Ascending aorta (tissue), 2 donors: ENCODE results near the gene HS1BP3. TPM values are rescaled to one million over a fixed set of nuclear protein-coding genes. Genes with fewer than 3 reads are reported as not detected.
A peak's percentile ranks its signal among the peaks of the same experiment; 100 is the strongest.

Experiments
- DNase-seq, 2 donors: peaks; one replicate each; pipeline ENCODE4 v3.0.0-alpha.2; 2019; ENCODE audit warnings: low spot score in 2 of 2
- H3K27ac ChIP-seq, 2 donors: fragments of 200-600 bp; sonication (generic); one replicate each; pipeline ENCODE4 v1.5.1; 2016 to 2017; ENCODE audit warnings: mild to moderate bottlenecking in 1 of 2
- H3K27me3 ChIP-seq: fragments of 200-600 bp; sonication (generic); one replicate; pipeline ENCODE4 v1.5.1; 2017
- H3K36me3 ChIP-seq, 2 donors: fragments of 200-600 bp; sonication (generic); one replicate each; pipeline ENCODE4 v1.5.1; 2016
- H3K4me1 ChIP-seq, 2 donors: fragments of 200-600 bp; sonication (generic); one replicate each; pipeline ENCODE4 v1.5.1; 2016 to 2017; ENCODE audit warnings: mild to moderate bottlenecking in 1 of 2
- H3K4me3 ChIP-seq, 2 donors: fragments of 200-600 bp; sonication (generic); one replicate each; pipeline ENCODE4 v1.5.1; 2016 to 2017; ENCODE audit warnings: mild to moderate bottlenecking in 1 of 2
- H3K9me3 ChIP-seq, 2 donors: fragments of 200-600 bp; sonication (generic); one replicate each; pipeline ENCODE4 v1.5.1; 2016
- intact Hi-C: fragments of 100-400 bp; cut with DNase I; formaldehyde crosslinking; loops from one replicate; pipeline ENCODE4 v1.15.1; 2023
- total RNA-seq: library from RNA; depleted of rRNA; stranded (reverse); fragments of >200 nt; gene quantifications from one replicate; pipeline ENCODE4 v1.1.0, GENCODE V29; 2016
- TF ChIP-seq, protein P1 (sequence below), 3 experiments: fragments of 200-600 bp in 2 of 3; fragments of 450-650 bp in 1 of 3; sonication (generic) in 2 of 3; IDR thresholded peaks; one replicate each; pipeline ENCODE4 v1.5.1; 2016 to 2019; ENCODE audit warnings: antibody characterized with exemption in 3 of 3, mild to moderate bottlenecking in 1 of 3, moderate library complexity in 1 of 3

HS1BP3 gene
- total RNA-seq, 1 donor from 2014 or later = 40.0 TPM

DNA sequence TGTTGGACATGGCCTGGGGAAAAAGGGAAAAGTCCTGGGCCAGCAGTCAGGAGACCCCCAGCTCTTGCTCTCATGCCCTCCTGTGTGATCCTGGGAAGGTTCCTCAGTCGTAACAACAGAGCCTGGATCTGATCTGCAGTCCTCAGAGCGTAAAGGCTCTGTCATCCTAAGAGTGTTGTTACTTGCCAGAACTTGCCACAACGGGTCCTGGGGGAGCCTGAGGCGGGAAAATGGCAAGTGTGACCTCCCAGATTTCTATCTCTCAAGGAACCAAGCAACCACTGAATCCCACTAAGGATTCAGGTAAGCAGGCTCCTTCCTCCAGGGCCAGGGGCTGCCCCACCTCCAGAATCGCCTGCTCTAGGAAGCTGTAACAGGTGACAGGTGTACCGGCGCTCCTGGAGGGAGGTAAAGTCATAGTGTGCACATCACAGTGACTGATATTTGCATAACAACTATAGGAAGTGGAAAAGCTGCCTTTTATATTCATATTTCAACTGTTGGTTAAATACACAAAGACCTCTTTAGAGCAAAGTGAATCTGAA, 18.4 kb downstream of the HS1BP3 start:
- Histone ChIP-seq H3K36me3 (peaks cover 3 to 18% of the 10 kb centered on the region in 2 donors), H3K4me3 (no peak overlapping the region), H3K27ac (peak overlapping the region in 1 of 2 donors; percentile 99), H3K27me3 (no peaks in the 10 kb centered on the region), H3K4me1 (peaks cover 19 to 34% of the 10 kb centered on the region in 2 donors), H3K9me3 (no peaks in the 10 kb centered on the region)
- TF ChIP-seq, protein P1, sequence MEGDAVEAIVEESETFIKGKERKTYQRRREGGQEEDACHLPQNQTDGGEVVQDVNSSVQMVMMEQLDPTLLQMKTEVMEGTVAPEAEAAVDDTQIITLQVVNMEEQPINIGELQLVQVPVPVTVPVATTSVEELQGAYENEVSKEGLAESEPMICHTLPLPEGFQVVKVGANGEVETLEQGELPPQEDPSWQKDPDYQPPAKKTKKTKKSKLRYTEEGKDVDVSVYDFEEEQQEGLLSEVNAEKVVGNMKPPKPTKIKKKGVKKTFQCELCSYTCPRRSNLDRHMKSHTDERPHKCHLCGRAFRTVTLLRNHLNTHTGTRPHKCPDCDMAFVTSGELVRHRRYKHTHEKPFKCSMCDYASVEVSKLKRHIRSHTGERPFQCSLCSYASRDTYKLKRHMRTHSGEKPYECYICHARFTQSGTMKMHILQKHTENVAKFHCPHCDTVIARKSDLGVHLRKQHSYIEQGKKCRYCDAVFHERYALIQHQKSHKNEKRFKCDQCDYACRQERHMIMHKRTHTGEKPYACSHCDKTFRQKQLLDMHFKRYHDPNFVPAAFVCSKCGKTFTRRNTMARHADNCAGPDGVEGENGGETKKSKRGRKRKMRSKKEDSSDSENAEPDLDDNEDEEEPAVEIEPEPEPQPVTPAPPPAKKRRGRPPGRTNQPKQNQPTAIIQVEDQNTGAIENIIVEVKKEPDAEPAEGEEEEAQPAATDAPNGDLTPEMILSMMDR (IDR thresholded peaks at IDR 0.05) = no peak
- intact Hi-C loops = loop anchor here (5.0 kb wide), 1 partner anchor 120 kb away; no protein-coding TSS in a partner anchor
- DNase-seq = no peak

DNA sequence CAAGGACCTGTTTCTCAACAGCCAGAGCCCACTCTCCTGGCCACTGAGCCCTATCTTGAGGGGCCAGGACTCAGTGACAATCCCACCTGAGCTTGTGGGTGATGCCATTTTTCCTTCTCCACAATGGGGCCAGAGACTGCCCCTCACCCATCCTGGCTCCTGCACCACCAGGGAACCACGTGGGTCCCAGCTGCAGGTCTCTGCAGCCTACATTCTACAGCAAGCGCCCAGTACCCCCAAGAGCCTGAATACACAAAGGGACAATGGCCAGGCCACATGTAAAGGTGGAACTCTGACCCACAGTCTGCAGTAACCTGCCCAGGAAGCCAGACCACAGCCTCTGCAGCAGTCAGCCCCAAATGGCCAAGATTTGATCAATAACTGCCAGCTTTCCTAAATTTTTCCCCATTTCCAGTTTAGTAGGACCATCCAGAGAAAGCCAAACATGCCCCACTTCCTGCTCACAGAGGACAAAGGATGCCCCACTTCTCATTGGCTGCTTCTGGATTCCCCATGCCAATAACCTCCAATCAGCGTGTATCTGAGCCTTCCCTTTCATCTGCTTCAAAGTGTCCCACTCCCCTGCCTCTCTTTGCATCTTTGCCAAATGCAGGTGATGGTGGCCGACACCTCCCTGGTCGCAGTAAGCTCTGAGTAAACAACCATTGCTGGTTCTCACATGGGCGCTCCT, 19.1 kb downstream of the HS1BP3 start:
- Histone ChIP-seq H3K4me1 (peaks cover 17 to 37% of the 10 kb centered on the region in 2 donors), H3K27ac (no peak overlapping the region), H3K4me3 (no peak overlapping the region), H3K9me3 (no peaks in the 10 kb centered on the region), H3K27me3 (no peaks in the 10 kb centered on the region), H3K36me3 (peaks cover 3 to 18% of the 10 kb centered on the region in 2 donors)
- intact Hi-C loops = loop anchor here (5.0 kb wide), 1 partner anchor 119 kb away; no protein-coding TSS in a partner anchor
- TF ChIP-seq, protein P1 (IDR thresholded peaks at IDR 0.05) = no peak
- DNase-seq = no peak

DNA sequence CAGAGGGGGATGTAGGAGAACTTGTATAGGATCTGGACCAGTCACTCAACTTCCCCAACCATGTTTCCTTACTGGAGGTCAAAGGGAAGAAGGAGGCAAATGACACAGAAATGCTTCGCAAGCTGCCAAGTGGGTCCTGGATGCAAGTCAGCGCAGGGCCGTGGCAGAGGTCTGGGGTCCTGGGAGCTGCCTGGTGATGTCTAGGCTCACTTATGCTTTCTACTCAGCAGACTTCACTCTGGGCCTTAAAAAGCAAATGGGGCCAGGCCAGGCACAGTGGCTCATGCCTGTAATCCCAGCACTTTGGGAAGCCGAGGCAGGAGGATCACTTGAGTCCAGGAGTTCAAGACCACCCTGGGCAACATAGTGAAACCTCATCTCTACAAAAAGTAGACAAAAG, 19.9 kb downstream of the HS1BP3 start:
- no peaks in the 10 kb centered on the region for H3K9me3 ChIP-seq
- intact Hi-C loops = loop anchor here (5.0 kb wide), 1 partner anchor 119 kb away; no protein-coding TSS in a partner anchor
- peaks cover 14 to 34% of the 10 kb centered on the region in 2 donors for H3K4me1 ChIP-seq
- peaks cover 3 to 22% of the 10 kb centered on the region in 2 donors for H3K36me3 ChIP-seq
- TF ChIP-seq, protein P1 (IDR thresholded peaks at IDR 0.05) = no peak
- no peaks in the 10 kb centered on the region for H3K27me3 ChIP-seq
- DNase-seq = no peak
- no peak overlapping the region for H3K4me3 ChIP-seq
- H3K27ac ChIP-seq = no peak overlapping the region

DNA sequence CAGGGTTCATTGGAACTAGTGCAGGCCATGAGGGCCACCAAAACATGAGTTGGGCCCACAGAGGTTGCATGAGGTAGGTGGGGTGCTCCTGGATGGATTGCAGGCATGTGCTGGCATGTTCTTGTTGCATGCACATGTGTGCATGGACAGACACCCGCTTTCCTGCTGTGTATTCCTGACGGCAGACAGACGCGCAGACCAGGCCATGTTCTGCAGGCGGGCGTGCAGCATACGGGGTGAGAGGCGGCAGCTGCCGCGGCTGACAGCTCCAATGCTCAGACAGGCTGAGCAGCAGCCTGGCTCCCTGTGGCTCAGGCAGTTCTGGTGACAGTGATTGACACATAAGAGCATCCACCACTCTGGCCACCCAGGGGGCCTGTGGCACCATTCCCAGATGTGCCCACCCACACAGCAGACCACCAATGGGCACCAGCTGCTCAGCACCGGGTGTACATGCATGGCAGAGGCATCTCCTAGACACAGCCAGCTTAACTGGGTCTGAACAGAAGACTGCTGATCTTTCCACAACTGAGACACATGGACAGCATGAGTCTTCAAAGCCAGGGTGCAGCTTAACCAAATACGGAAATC, 21.2 kb downstream of the HS1BP3 start:
- intact Hi-C loops = loop anchor here (5.0 kb wide), 1 partner anchor 117 kb away; no protein-coding TSS in a partner anchor
- Histone ChIP-seq H3K27me3 (no peaks in the 10 kb centered on the region), H3K36me3 (peaks cover 7 to 25% of the 10 kb centered on the region in 2 donors), H3K27ac (no peak overlapping the region), H3K9me3 (no peaks in the 10 kb centered on the region), H3K4me1 (peaks cover 6 to 23% of the 10 kb centered on the region in 2 donors), H3K4me3 (no peak overlapping the region)
- TF ChIP-seq, protein P1 (IDR thresholded peaks at IDR 0.05) = no peak
- no peak for DNase-seq

DNA sequence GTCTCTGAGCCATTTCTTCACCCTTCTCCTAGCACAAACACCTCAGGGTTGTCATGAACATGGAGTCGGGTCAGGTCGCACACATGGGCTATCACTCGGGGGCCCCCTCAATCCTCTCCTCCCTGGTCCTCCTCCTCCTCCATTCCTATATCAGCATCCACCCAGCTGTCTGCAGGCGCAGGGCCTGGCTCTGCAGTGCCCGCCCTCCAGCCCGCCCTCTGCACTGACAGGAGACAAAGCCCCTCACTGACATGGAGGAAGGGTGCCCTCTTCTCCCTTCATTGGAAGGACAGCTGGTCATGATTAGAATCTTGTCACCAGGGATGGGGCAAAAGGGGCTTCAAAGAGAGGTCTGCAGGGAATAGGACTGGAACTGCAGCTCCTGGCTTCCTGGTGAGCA, 21.7 kb downstream of the HS1BP3 start:
- Histone ChIP-seq H3K4me3 (no peak overlapping the region), H3K4me1 (peaks cover 3 to 18% of the 10 kb centered on the region in 2 donors), H3K27me3 (no peaks in the 10 kb centered on the region), H3K9me3 (no peaks in the 10 kb centered on the region), H3K36me3 (peaks cover 12 to 30% of the 10 kb centered on the region in 2 donors), H3K27ac (no peak overlapping the region)
- TF ChIP-seq, protein P1 (IDR thresholded peaks at IDR 0.05) = no peak
- DNase-seq = no peak
- intact Hi-C loops = no loop called here
